Panc1 (cell line): ENCODE results near the gene WDR46. TPM values are rescaled to one million over a fixed set of nuclear protein-coding genes. Genes with fewer than 3 reads are reported as not detected.

Experiments used
- ATAC-seq: fragments of 200-7000 bp; cut with Tn5 transposase; 2 replicates; pipeline ENCODE4 v1.9.1; 2020; ENCODE audit warnings: mild to moderate bottlenecking, moderate library complexity
- BruUV-seq: library from RNA; stranded (reverse); fragments of 400-500 nt; replicated peaks from 2 replicates; lab custom pipeline; 2021; lab: Mats Ljungman, UMichigan
- CTCF ChIA-PET: fragments of 300-600 bp; sonication (Branson Sonifier 250); formaldehyde crosslinking; loops from one replicate; lab custom pipeline; 2022; ENCODE audit warnings: antibody characterized with exemption; lab: Charles Lee
- POLR2A ChIA-PET: fragments of 300-600 bp; sonication (Branson Sonifier 250); formaldehyde crosslinking; loops from one replicate; lab custom pipeline; 2022; ENCODE audit warnings: antibody characterized with exemption; lab: Charles Lee
- DNase-seq: peaks from one replicate; pipeline ENCODE4 v3.0.0-alpha.2; 2010; ENCODE audit warnings: low read depth, low spot score
- H3K27ac ChIP-seq: 2 replicates; pipeline ENCODE4 v1.5.1; 2011; ENCODE audit warnings: mild to moderate bottlenecking, low read length, inconsistent platforms
- H3K27me3 ChIP-seq: fragments of 200-500 bp; sonication (Bioruptor generic); 2 replicates; pipeline ENCODE4 v1.6.0; 2014; ENCODE audit warnings: low read length, inconsistent platforms; ENCODE audit not compliant: control insufficient read depth, insufficient read depth
- H3K36me3 ChIP-seq: fragments of 200-500 bp; sonication (Bioruptor generic); 2 replicates; pipeline ENCODE4 v1.5.1; 2014; ENCODE audit warnings: inconsistent platforms, mild to moderate bottlenecking, low read length, moderate library complexity; ENCODE audit not compliant: control insufficient read depth, insufficient read depth
- H3K4me1 ChIP-seq: 2 replicates; pipeline ENCODE4 v1.5.1; 2011; ENCODE audit warnings: inconsistent platforms, mild to moderate bottlenecking, low read length, moderate library complexity; ENCODE audit not compliant: control insufficient read depth, insufficient read depth
- H3K4me3 ChIP-seq, 2 experiments: 2 replicates each; pipeline ENCODE4 v1.5.1; 2011 to 2012; ENCODE audit warnings: low read depth in 2 of 2, low read length in 2 of 2, mild to moderate bottlenecking in 2 of 2, inconsistent platforms in 1 of 2, moderate library complexity in 1 of 2
- H3K9me3 ChIP-seq: fragments of 200-500 bp; sonication (Bioruptor generic); 2 replicates; pipeline ENCODE4 v1.5.1; 2014; ENCODE audit warnings: low read depth, mild to moderate bottlenecking, inconsistent platforms, low read length, moderate library complexity; ENCODE audit not compliant: control insufficient read depth, insufficient read depth
- POLR2AphosphoS5 ChIP-seq: IDR thresholded peaks from 2 replicates; pipeline ENCODE4 v1.6.1; 2012; ENCODE audit warnings: mild to moderate bottlenecking, low read depth, low read length, moderate library complexity
- REST ChIP-seq, 2 experiments: IDR thresholded peaks; 2 replicates each; pipeline ENCODE4 v1.6.1; 2011 to 2012; ENCODE audit warnings: low read depth in 2 of 2, control low read depth in 1 of 2, low read length in 1 of 2, mild to moderate bottlenecking in 1 of 2, moderate library complexity in 1 of 2; ENCODE audit not compliant: insufficient read depth in 1 of 2
- SIN3A ChIP-seq: IDR thresholded peaks from 2 replicates; pipeline ENCODE4 v1.6.1; 2012; ENCODE audit warnings: low read depth, mild to moderate bottlenecking, low read length, moderate library complexity, borderline replicate concordance; ENCODE audit not compliant: insufficient read depth
- TCF7L2 ChIP-seq: IDR thresholded peaks from 2 replicates; pipeline ENCODE4 v1.6.1; 2011; ENCODE audit warnings: mild to moderate bottlenecking, low read depth, low read length, inconsistent platforms
- in situ Hi-C: cut with HindIII; loops from 2 replicates; pipeline ENCODE4 v1.10.0; 2016; ENCODE audit warnings: low sequenced_read_pairs, low pct_unique_long_range_greater_than_20kb
- intact Hi-C: fragments of 100-400 bp; cut with micrococcal nuclease; formaldehyde crosslinking; loops from one replicate; pipeline ENCODE4 v1.10.0; 2022; ENCODE audit not compliant: unreplicated experiment
- total RNA-seq: library from RNA; stranded (reverse); gene quantifications from one replicate; pipeline ENCODE4 v1.2.1, GENCODE V29; 2021; ENCODE audit not compliant: unreplicated experiment
- TF ChIP-seq, protein P1 (sequence below): fragments of 450-650 bp; IDR thresholded peaks from 2 replicates; pipeline ENCODE4 v1.5.1; 2017; ENCODE audit warnings: mild to moderate bottlenecking

WDR46 gene
- total RNA-seq, 1 experiment from 2014 or later: 80.6 TPM

GRCh38 chr6:33249732-33250630 is 39.1 kb downstream of the WDR46 start:
- BruUV-seq: TSS peak; percentile 76
- H3K27ac ChIP-seq: peak overlapping the region; percentile 98
- no peaks in the 10 kb centered on the region for H3K9me3 ChIP-seq
- ATAC-seq: peak; percentile 9
- H3K36me3 ChIP-seq: peaks cover 4% of the 10 kb centered on the region; the same call in 1 of the 2 replicates
- ChIA-PET CTCF (interaction anchor here (1.9 kb wide), 1 partner anchor 53 kb away, joined by 9 read pairs; no protein-coding TSS in a partner anchor), POLR2A (interaction anchor here (0.5 to 1.1 kb wide), 3 partner anchors 10 to 278 kb away, joined by 3 to 4 read pairs (median 4); no protein-coding TSS in a partner anchor)
- H3K4me3 ChIP-seq: peak overlapping the region; percentile 67 to 82
- TF ChIP-seq TCF7L2 (no peak), REST (IDR thresholded peaks at IDR 0.05; ENCODE audit: insufficient read depth in 1 of 2, low read depth in 2 of 2, low read length in 1 of 2) (no peak), POLR2AphosphoS5 (no peak), SIN3A (no peak)
- TF ChIP-seq, protein P1, sequence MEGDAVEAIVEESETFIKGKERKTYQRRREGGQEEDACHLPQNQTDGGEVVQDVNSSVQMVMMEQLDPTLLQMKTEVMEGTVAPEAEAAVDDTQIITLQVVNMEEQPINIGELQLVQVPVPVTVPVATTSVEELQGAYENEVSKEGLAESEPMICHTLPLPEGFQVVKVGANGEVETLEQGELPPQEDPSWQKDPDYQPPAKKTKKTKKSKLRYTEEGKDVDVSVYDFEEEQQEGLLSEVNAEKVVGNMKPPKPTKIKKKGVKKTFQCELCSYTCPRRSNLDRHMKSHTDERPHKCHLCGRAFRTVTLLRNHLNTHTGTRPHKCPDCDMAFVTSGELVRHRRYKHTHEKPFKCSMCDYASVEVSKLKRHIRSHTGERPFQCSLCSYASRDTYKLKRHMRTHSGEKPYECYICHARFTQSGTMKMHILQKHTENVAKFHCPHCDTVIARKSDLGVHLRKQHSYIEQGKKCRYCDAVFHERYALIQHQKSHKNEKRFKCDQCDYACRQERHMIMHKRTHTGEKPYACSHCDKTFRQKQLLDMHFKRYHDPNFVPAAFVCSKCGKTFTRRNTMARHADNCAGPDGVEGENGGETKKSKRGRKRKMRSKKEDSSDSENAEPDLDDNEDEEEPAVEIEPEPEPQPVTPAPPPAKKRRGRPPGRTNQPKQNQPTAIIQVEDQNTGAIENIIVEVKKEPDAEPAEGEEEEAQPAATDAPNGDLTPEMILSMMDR: no peak
- intact Hi-C loops: loop anchor here (2.0 to 10.0 kb wide), 2 partner anchors 131 to 235 kb away; no protein-coding TSS in a partner anchor
- no peaks in the 10 kb centered on the region for H3K27me3 ChIP-seq
- peaks cover 14% of the 10 kb centered on the region for H3K4me1 ChIP-seq
- in situ Hi-C loops: no loop called here
- no peak for DNase-seq

- BruUV-seq: no TSS peak
- in situ Hi-C loops: no loop called here
Observed at GRCh38 chr6:33248932-33249731, 39.9 kb downstream of the WDR46 start.

More at GRCh38 chr6:33248932-33249731, 39.9 kb downstream of the WDR46 start:
- intact Hi-C loops: loop anchor here (2.0 to 10.0 kb wide), 2 partner anchors 130 to 234 kb away; no protein-coding TSS in a partner anchor
- POLR2A ChIA-PET: interaction anchor here (0.6 to 1.0 kb wide), 2 partner anchors 11 to 17 kb away, joined by 3 to 8 read pairs; no protein-coding TSS in a partner anchor
- peak overlapping the region; percentile 67 to 82 for H3K4me3 ChIP-seq
- H3K27me3 ChIP-seq: no peaks in the 10 kb centered on the region
- TF ChIP-seq TCF7L2 (peak; percentile 70; the same call in 1 of the 2 replicates), POLR2AphosphoS5 (peak; percentile 91), REST (IDR thresholded peaks at IDR 0.05; ENCODE audit: insufficient read depth in 1 of 2, low read depth in 2 of 2, low read length in 1 of 2) (no peak), SIN3A (0 out of 2 replicates have a peak, but pooled peaks have one; percentile 69)
- CTCF ChIA-PET: interaction anchor here (1.1 to 1.9 kb wide), 4 partner anchors 13 to 100 kb away, joined by 3 to 9 read pairs (median 4); no protein-coding TSS in a partner anchor
- ATAC-seq (peak; percentile 93), DNase-seq (peak; percentile 97)
- H3K4me1 ChIP-seq: peaks cover 14% of the 10 kb centered on the region
- no peaks in the 10 kb centered on the region for H3K9me3 ChIP-seq
- H3K27ac ChIP-seq: peak overlapping the region; percentile 98
- peaks cover 4% of the 10 kb centered on the region; the same call in 1 of the 2 replicates for H3K36me3 ChIP-seq
